ENCODE results near the gene OR10G8.

DNA sequence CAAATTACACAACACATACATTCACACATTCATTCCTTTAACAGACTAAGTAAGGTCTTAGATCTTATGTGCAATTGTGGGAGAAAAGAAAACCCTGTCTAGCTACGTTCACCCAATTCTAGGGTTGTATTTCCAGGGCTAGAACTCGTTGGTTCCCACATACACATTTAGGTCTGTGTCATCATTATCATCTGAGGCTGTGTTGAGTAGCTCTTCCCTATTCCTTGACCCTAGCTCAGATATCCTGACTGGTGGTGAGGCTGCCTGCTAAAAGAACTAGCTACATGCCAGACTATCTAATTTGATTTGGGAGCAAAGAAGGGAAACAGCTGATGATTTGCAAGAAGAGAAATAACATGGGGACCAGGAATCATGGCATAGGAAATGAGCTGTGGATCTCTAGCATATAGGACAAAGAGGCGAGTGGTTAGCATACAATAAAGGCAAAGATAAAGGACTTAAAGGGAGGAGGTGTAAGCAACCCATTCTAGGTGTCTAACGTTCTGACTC lies 42.1 kb downstream of the OR10G8 start:
- TF ChIP-seq, protein P1, sequence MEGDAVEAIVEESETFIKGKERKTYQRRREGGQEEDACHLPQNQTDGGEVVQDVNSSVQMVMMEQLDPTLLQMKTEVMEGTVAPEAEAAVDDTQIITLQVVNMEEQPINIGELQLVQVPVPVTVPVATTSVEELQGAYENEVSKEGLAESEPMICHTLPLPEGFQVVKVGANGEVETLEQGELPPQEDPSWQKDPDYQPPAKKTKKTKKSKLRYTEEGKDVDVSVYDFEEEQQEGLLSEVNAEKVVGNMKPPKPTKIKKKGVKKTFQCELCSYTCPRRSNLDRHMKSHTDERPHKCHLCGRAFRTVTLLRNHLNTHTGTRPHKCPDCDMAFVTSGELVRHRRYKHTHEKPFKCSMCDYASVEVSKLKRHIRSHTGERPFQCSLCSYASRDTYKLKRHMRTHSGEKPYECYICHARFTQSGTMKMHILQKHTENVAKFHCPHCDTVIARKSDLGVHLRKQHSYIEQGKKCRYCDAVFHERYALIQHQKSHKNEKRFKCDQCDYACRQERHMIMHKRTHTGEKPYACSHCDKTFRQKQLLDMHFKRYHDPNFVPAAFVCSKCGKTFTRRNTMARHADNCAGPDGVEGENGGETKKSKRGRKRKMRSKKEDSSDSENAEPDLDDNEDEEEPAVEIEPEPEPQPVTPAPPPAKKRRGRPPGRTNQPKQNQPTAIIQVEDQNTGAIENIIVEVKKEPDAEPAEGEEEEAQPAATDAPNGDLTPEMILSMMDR (conservative IDR thresholded peaks at IDR 0.05; ENCODE audit: low read length): no peak
- TF ChIP-seq EZH2phosphoT487 (IDR thresholded peaks at IDR 0.05; ENCODE audit: borderline replicate concordance, low read depth, low read length): no peak
